ENCODE data around the gene PTPRM.

PTPRM gene

DNA sequence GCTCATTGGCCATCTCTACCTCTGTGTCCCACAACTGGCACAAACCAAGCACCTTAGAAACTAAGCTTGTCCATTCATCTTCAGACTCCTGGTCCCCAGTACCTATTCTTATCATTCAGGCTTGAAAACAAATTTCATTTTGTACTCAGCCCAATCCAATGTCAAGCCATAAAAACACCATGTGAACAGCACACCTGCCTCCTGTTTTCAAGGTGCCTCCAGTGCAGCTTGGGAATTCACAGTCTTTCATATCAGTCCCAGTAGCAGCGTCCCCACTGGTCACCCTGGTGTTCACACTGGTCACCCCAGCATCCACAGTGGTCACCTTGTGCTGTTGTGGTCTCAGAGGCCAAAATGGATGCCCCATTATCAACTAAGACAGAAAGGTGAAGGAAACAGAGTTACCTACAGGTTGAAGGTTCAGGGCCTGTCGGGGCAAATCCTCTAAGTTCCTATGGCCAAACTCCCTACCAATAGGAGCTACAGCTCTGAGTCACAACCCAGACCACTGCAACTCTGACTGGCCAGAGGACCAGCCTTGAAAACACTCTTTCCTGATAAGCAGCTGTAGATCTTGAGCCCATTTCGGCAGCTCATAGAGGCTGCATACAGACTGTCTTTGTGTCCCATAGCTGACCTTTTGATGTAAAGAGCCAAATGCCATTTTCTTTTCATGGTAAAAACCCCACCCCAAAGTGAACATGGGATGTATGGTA is 782.6 kb downstream of the PTPRM start:
- DNase-seq, result no peak

DNA sequence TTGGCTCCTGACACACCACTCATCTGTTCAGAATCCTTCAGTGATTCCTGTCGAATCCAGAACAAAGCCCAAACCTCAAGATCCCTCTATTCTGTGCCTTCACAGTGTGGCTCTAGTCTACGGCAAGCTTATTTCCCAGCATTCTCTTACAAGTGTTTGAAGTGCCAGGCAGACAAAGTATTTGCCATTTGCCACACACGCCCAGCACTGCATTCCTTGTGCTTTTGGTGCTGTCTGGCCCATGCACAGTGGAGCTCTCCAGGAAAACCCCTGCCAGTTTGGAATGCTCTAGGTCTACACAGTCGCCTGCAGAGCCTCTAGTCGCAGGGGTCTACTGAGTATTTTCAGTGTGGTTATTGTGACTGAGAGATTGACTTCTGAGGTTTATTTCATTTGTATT is 783.5 kb downstream of the PTPRM start:
- DNase-seq, result no peak

DNA sequence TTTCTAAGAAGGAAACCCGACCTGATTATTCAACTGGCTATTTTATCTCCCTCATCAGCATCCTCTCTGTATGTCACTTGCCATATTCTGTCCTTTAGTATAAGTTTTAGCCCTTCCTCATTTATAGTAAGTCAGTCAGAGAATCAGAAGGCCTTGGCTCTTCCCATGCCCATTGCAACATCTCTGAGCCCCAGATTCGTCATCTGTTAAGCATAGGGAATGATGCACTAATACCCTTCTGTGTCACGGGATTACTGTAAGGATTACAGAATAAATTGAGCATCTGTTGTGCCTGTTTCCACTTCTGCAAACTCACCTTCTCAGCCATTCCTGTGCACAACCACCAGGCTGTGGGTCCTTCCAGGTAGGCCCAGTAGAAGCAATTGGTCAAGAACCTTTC is 784.0 kb downstream of the PTPRM start:
- DNase-seq, result no peak

DNA sequence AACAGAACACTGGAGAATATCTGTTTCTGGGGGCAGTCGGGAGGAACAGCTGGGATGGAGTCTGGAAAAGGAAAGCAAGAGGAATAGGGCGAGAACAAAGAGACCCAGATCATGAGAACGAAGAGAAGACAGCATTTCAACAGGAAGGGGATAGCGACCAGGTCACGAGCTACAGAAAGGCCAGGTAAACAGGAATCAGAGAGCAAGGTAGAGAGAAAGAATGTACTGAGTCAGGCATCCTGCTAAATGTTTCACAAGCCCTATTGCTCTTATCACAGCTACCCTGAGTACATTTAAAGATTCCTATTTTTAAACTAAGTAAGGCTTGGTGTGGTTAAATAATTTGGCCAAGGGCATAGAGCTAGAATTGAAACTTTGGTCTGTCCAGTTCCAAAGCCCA is 787.2 kb downstream of the PTPRM start:
- no peak for DNase-seq

DNA sequence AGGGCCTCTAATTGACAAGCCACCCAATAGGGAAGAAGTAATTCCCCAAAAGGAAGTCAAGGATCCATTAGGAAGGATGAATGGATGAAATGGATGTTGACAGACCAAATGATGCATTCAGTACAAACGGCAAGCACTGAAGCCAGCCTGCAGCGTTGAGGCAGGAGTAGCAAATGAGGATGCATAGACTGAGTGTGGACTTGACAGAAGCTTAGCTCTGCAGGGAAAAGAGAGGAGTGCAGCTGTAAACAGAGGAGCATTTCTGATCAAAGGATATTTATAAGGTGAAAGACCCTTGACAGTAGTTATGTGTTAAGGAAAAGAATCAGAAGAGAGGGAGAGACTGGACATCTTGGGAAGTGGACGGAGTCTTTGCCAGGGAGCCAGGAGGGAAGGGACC is 788.9 kb downstream of the PTPRM start:
- no peak for DNase-seq

DNA sequence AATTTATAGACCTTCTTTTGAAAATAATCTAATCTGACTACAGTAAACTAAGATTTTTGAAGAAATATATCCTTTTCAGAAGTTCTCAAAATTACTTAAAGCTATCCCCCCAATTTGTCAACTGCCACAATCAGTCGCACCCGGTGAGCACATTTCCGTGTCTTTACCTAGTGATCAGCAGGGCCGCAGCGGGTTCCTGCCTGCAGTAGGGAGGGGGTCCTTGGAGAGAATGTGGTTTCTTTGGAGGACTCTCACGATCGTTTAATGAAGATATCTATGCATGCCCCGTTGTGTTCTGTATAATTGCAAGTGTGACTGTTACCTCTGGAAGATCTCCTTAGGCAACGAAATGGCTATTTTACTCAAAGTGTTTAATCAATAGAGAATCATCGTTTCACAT is 790.2 kb downstream of the PTPRM start:
- DNase-seq, result no peak

DNA sequence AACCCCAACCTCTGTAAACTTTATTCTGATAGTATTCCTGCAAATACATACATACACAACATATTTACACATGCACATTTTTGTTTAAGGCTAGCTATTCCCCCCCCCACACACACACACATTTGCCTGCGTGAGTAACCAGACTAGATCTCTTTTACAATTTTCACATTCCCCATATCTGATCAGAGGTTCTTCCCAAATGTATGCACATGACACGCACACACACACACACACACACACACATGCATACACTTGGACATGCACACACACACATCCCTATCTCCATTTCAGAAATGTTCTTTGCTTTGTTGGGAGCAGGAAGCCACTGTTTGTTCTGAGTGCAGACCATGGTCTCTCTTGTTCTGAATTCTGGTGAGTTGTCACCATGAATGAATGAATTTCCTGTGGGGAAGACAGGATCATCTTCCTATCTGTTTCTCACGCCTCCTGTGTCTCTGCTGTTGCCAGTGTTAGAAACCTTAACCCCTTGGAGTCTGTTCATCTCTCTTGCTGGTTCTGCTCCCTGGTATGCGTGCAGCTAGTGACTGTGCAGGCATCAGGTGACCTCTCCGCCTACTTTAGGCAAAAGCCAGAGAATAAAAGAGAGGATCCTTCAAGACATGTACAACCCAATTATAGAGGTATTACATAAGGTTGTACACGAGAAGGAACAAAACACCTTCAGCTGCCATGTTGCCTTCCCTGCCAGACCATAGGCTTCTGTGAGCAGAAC is 791.1 kb downstream of the PTPRM start:
- no peak for DNase-seq

DNA sequence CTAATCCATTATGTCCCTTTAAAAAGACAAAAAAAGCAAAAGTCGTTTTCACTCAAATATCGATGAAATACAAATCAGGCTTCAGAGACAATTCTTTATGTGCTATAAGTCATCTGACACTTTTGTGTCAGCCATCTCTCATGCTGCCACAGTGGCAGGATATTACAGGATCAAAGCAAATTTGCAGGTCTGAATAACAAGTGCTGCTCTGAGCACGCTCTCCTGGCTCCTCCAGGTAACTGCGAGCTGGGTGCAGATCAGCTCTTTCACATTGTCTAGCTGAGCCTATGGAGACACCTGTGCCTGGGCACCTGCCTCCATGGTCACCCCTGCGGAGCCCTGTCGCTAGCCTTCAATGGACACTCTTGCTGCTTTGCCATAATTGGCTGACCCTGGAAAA is 792.0 kb downstream of the PTPRM start:
- DNase-seq, result no peak

DNA sequence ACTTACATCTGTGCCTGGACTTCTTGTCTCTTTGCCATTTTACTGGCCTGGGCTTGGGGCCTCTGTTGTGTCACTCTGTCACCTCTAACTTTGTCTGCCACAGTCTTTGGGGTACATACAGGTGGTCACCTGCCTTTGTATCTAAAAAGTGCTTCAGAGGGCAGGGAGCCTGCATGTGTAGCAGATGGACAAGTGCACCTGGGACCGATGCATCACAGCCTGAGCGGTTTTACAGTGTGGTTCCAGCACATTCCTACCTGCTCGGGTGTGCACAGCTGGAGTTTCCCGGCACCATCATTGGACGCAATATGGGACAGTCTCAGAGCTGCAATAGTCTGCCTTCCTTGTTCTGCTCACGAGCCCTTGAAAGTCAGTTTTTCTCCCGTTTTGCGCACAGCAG is 792.4 kb downstream of the PTPRM start:
- no peak for DNase-seq

DNA sequence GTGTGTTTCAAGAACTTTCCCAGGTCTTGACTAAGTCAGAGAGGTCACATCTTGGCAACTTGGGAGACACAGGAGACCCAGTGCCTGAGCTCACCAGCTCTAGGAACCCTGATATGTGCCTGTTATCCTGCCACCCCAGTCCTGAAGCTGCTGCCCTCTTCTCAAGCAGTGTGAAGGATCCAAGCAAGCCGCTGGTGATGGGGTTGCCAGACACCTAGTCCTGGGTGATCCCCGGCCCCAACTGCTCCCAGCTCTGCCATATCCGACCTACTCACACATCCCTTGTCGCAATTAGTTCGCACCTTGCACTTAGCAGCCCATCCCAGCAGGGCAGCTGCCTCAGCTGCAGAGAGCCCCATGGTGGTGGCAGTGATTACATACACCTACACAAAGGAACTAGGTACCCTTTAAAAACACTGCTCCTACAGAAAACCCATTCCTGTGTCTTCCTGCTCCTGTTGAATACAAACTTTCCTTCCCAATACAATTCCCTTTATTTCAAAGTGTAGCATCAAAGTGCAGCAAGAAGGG is 794.9 kb downstream of the PTPRM start:
- DNase-seq, result no peak

DNA sequence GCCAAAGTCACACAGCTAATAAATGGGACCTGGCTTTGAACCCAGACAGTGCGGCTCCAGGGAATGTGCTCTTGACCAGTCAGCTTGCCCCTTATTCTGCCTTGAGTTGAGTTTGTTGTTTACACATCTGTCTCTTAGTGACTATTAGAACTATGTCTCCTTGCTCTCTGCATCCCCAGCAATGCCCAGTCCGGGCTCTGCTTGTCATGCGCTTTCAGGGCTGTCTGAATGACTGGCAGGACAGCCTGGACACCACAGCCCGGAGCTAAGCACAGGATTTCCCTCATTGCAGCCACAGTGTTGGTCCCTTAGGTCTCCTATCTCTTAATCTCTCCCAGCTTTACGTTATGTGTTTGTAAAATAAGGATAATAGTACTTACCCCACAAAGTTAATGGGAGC is 795.7 kb downstream of the PTPRM start:
- DNase-seq, result no peak

DNA sequence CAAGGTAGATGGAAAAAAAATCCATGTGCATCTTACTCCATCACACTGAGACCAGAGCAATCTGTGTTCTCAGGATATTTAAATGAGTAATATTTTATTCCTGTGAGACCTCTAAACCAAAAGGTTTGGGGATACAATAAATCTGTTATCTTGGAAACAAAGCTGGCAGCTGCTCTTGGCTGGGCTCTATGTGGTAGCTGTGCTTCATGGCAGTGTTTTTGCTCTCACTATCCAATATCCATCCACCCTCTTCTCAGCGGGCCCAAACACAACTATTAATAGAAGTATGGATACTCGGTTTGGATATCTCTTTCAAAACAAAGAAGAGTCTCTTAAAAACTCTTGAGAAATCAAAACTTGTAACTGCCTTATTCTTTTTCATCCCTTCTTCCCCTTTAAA is 797.3 kb downstream of the PTPRM start:
- no peak for DNase-seq

DNA sequence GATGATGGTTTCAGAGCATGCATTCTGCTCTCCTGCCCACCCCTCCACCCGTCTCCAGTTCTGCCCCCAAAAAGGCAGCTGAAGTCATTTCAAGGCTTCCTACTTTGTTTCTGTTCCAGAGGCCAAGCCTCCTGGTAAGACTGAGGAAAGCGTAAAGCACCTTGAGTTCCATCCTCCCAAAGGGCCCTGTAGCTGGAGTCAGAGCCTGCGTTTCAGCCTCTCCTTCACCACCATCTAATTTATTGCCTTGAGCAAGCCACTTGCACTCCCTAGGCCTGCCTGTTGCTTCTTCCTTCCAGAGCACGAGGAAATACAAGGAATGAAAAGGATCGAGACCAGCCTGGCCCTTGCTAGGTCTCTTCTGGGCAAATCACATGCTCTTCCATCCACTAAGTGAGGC is 797.9 kb downstream of the PTPRM start:
- DNase-seq, result no peak

DNA sequence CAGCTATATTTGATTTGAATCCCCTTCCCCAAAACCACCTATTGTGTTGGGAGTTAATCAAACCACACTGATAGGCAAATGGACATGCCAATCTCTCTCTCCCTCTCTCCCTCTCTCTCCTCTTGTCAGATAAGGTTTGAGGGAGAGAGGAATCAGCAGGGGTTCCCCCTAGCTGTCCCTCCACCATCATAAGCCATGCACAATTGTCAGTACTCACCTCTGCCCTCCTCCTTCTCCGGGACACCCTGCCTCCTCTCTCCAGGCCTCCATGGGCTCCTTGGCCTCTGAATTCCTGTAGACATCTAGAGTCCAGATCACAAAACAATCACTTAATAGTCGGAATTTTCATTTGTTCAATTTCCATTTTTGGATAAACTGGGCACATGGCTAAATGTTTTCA is 798.4 kb downstream of the PTPRM start:
- DNase-seq, result no peak

DNA sequence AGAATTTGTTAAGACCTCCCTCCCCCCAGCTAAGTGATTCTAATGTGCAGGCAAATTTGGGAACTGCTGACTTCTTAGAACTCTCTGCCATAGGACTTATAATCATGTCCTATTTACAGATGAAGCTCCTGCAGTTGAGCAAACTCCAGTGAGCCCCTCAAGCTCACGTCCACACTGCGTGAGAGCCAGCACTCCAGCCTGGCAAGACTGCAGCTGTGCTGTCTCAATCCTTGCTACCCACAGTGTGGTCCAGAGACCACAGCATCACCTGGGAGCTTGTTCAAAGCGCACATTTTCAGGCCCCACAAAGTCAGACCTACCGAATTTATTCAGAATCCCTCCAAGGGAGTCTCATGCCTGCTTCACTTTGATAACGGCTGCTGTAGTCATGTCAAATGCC is 799.0 kb downstream of the PTPRM start:
- DNase-seq, result no peak

DNA sequence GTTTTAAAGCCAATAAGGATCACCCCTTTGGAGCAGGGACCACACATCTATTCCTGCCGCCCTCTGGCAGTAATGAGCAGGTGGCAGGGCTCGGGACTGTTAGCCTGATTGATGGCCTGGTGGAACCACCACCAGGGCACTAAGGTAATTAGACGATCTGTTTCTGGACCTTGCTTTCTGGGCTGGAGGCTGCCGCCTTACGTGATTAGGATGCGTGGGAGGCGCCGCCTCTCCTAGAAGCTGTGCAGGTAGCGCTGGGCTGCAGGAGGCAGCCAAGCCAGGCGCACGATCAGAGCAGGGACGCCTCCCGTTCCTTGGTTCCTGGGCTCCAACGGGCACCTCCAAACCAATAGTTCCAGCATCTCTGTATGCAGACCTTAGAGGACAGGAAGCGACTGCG is 799.5 kb downstream of the PTPRM start:
- DNase-seq, result no peak

DNA sequence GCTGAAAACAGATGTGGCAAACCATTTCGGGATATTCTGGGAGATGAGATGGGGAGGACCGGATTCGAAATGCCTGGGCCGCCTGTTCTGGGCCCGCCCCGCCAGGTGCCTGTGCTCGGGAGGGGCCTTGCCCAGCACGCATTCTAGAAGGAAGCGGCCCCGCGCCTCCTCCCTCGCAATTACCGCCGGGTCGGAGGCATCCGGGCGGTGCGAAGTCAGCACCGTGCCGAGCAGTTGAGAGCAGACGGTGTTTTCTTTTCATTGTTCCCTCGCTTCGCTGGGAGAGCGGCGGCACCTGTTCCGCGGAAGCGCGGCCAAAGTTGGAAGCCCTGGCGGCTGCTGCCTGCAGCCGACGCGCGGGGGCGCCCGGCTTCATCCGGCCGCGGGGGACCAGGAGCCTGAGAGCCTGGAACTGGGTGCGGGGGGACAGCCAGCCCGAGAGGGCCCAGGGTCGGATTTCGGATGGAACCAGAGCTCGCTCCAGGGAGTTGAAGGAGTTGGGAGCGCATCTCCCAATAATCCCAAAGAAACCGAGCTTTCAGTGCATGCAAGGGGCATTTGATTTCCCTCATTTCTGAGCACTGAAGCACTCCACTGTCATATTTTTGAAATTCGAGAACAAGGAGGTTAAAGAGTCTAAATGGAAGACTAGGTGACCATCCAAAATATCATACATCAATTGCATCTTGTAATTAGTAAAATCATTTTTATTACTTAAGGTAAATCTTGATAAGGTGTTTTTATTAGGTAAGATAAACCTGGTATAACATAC is 800.3 kb downstream of the PTPRM start:
- peak; percentile 39 for DNase-seq

DNA sequence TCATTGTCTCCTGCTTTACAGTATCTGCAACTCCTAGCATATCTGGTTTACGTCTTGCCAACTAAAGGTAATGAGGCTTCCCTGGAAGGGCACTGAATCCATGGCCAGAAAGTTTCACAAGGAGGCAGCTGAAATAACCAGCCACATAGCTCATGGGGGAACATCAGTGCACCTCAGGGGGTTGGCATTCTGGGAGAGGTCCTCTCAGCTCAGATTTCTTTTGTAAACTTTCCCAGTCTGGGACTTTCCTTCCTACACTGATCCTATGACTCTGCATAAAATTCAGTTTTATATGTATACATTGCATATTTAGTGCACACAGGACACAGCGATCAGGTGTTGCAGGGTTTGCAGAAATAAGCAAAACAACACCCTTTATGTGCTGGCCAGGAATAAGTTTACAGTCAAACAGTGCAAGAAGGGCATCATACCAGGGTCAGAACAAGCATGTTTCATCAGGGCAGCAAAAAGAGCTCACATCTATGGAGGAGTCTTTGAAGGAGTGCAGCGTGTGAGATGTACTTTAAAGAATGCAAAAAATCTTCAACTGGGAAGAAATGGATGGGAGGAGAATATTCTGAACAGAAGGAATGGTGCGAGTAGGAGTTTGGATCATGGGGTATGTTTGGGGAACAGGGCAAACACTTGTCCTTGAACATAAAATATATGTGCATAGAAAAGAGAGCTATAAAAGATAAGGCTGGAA is 801.5 kb downstream of the PTPRM start:
- DNase-seq, result no peak

DNA sequence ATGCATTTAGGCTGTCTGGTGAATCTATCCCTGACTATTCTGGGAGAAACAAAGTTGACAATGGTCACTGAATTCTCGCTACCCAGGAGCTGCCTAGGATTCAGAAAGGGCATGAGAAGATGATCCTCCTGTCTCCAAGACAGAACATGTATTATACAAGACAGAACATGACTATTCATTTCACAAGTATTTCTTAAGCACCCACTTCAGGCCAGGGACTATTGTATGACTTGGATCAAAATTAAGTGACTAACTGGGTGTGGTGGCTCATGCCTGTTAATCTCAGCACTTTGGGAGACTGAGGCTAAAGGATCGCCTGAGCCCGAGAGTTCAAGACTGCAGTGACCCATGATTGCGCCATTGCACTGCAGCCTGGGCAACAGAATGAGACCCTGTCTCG is 806.4 kb downstream of the PTPRM start:
- DNase-seq, result no peak

DNA sequence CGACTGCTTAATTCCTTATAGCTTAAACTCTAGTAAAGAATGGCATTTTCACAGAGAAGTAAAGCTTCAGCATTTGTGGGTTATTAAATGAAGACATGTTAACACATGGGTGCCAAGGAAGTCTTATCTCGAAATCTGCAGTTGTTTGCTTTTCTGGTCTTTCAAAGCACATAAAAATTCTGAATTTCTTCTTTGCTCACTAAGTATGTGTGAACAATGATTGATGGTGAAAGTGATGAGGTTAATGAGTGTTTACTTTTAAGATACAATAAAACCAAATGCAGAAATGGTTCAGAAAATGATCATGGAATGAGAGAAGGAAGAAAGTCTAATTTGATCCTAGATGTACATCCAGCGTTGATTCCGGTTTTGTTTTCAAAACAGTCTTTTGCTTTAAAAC is 807.6 kb downstream of the PTPRM start:
- DNase-seq, result no peak

DNA sequence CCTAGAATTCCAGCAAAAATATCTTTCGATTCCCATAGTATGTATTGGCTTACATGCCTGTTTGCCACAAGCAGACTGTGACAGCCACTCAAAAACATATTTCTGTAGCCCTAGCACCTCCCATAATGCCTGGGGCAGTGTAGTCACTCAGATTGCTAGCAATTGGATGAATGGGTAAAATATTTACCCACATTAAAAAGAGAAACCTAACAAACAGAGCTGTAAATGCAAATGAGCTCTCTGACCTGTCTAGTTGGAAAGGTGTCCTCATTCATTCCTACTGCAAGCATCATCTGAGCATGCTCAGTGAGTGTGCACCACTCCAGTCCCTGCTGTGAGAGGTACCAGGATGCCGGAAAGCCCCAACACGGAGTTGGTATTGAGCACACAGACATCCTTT is 808.1 kb downstream of the PTPRM start:
- DNase-seq, result no peak

DNA sequence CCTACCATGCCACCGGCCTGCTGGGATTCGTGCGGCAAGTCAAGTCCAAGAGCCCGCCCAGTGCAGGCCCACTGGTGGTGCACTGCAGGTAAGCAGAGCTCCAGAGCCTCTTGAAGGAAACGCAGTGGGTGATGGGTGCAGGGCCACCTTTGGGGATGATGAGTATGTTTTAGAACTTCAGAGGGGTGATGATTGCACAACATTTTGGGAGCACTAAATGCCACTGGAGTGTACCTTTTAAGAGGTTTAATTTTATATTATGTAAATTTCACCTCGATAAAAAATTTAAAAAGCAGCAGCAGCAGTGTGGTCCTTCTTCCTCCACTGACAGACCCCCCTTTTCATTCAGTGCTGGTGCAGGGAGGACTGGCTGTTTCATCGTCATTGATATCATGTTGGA is 809.0 kb downstream of the PTPRM start:
- DNase-seq, result no peak

Data from hematopoietic multipotent progenitor cell treated with erythropoietin and hydrocortisone succinate and interleukin-3 and kit ligand, for 6 days (in vitro differentiated cells).